Urinary bladder (tissue), 4 donors: ENCODE data around the gene WRAP73. TPM values are rescaled to one million over a fixed set of nuclear protein-coding genes. Genes with fewer than 3 reads are reported as not detected.
"Not testable (repeated sequence)": the region's sequence is repeated elsewhere in the genome, so short reads cannot be mapped to it uniquely, and the experiment has no call there.

Experiments
- DNase-seq: peaks from one replicate; pipeline ENCODE4 v3.0.0-alpha.2; 2015; ENCODE audit errors: extremely low spot score
- H3K27ac ChIP-seq: one replicate; pipeline ENCODE4 v1.5.1; 2013; ENCODE audit warnings: low read depth, mild to moderate bottlenecking, moderate library complexity
- H3K36me3 ChIP-seq: one replicate; pipeline ENCODE4 v1.6.1; 2013; ENCODE audit warnings: mild to moderate bottlenecking, moderate library complexity; ENCODE audit not compliant: insufficient read depth
- H3K4me1 ChIP-seq: one replicate; pipeline ENCODE4 v1.6.1; 2013; ENCODE audit warnings: mild to moderate bottlenecking, moderate library complexity; ENCODE audit not compliant: insufficient read depth
- H3K4me3 ChIP-seq: one replicate; pipeline ENCODE4 v1.5.1; 2013; ENCODE audit warnings: low read depth, low read length
- WGBS: extraction: QIAGEN DNeasy Blood & Tissue Kit; methylation state at CpG from one replicate; pipeline ENCODE4 v1.1.7; 2013; 5-methylcytosine and 5-hydroxymethylcytosine counted together
- polyA plus RNA-seq: library from polyadenylated mRNA; stranded (reverse); fragments of 200-250 nt; gene quantifications from one replicate; pipeline ENCODE4 v1.2.3, GENCODE V29; 2013
- total RNA-seq: library from RNA; depleted of rRNA; stranded (reverse); fragments of >200 nt; gene quantifications from one replicate; pipeline ENCODE4 v1.2.3, GENCODE V29; 2014
- donor health status: healthy with polysubstance abuse.
- donor health status: healthy.

The WRAP73 gene
- total and polyA plus RNA-seq, 2 donors = 8.1 to 21.2 TPM

DNA sequence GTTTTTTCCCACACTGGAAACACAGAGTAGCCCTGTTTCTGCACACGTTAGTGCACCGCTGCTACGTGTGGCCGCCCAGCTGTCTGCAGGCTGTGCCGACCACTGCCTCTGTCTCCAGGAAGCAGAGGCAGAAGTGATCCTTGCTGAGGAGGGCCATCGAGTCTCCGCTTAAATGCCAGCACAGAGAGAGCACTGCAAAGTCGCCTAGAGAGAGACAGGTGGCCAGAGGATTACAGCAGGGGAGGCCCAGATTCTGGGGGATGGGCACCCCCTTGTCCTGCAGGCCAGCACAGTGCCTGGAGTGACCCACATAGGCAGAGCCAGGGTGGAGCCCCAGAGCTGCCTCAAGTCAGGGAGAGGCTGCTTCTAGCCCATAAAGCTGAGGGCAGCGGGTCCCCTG, 19.0 kb downstream of the WRAP73 start:
- Histone ChIP-seq H3K27ac (no peak overlapping the region), H3K4me3 (no peak overlapping the region), H3K36me3 (peaks cover 2% of the 10 kb centered on the region), H3K4me1 (no peaks in the 10 kb centered on the region)
- no peak for DNase-seq
- 83% methylated on average over 9 of the region's 9 CpGs for WGBS

DNA sequence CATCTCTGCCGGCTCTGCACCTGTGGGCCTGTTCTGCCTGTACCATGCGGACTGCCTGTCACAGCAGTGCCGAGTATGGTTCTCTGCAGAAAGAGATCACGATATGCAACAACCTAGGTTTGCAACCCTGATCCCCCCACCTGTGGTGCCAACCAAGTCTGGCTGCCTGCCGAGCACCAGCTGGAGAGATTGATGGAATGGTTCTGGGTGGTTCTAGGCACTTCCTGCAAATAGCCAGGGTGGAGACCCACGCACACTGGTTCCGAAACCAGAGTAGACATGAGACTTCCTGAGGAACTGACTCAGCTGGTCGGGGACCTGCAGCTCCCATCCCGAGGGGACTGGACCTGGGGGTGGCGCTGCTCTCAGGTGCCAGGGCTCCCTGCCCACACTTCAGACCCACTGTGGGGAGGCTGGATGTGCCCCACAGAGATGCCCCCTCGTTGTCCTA, 19.7 kb downstream of the WRAP73 start:
- Histone ChIP-seq H3K4me1 (no peaks in the 10 kb centered on the region), H3K36me3 (peaks cover 2% of the 10 kb centered on the region), H3K27ac (no peak overlapping the region), H3K4me3 (no peak overlapping the region)
- DNase-seq = no peak
- 76% methylated on average over 11 of the region's 11 CpGs for WGBS

DNA sequence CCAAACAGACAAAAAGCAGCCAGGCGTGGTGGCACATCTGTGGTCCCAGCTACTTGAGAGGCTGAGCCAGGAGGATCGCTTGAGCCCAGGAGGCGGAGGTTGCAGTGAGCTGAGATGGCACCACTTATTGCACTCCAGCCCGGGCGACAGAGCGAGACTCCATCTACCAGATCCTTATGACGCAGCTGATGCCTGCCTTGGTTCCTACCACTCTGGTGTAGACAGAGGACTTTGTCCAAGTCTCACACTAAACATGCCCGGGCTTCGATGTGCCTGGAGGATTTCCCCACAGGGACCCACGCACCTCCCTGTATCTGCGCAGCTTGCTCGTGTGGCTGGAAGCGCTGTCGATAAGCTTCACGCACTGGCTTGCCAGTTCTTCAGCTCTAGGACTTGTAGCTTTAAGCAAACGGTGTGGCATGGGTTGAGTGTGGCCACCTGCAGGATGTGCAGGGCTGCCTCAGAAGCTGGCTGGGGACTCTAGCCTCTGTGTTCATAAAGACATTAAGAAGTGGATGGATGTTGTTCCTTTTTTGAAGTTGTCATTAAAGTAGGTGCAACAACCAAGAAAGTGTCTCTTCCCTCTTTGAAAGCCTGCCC, 20.2 kb downstream of the WRAP73 start:
- H3K4me3 ChIP-seq = no peak overlapping the region
- no peaks in the 10 kb centered on the region for H3K4me1 ChIP-seq
- 91% methylated on average over 16 of the region's 16 CpGs for WGBS
- no peak overlapping the region for H3K27ac ChIP-seq
- H3K36me3 ChIP-seq = peaks cover 2% of the 10 kb centered on the region
- no peak for DNase-seq

GRCh38 chr1:3628445-3628844, 21.5 kb downstream of the WRAP73 start:
- DNase-seq = no peak
- H3K36me3 ChIP-seq = peaks cover 2% of the 10 kb centered on the region
- no peak overlapping the region for H3K4me3 ChIP-seq
- H3K27ac ChIP-seq = no peak overlapping the region
- WGBS = 81% methylated on average over 10 of the region's 10 CpGs
- H3K4me1 ChIP-seq = no peaks in the 10 kb centered on the region

- H3K36me3 ChIP-seq = peaks cover 2% of the 10 kb centered on the region
- H3K4me3 ChIP-seq = no peak overlapping the region
- DNase-seq = no peak
- no peaks in the 10 kb centered on the region for H3K4me1 ChIP-seq
- no peak overlapping the region for H3K27ac ChIP-seq
- 93% methylated on average over 26 of the region's 26 CpGs for WGBS
Observed at GRCh38 chr1:3627515-3628253, 22.2 kb downstream of the WRAP73 start.

- Histone ChIP-seq H3K27ac (no peak overlapping the region), H3K4me1 (no peaks in the 10 kb centered on the region), H3K36me3 (peaks cover 2% of the 10 kb centered on the region), H3K4me3 (no peak overlapping the region)
- no peak for DNase-seq
- WGBS = 83% methylated on average over 4 of the region's 4 CpGs
Observed at GRCh38 chr1:3626025-3626424, 23.9 kb downstream of the WRAP73 start.

- no peaks in the 10 kb centered on the region for H3K4me1 ChIP-seq
- 2% methylated on average over 71 of the region's 71 CpGs for WGBS
- peak overlapping the region; percentile 94 for H3K4me3 ChIP-seq
- peak overlapping the region; percentile 65 for H3K27ac ChIP-seq
- peaks cover 2% of the 10 kb centered on the region for H3K36me3 ChIP-seq
- no peak for DNase-seq
Observed at GRCh38 chr1:3625151-3625907, 24.6 kb downstream of the WRAP73 start.

DNA sequence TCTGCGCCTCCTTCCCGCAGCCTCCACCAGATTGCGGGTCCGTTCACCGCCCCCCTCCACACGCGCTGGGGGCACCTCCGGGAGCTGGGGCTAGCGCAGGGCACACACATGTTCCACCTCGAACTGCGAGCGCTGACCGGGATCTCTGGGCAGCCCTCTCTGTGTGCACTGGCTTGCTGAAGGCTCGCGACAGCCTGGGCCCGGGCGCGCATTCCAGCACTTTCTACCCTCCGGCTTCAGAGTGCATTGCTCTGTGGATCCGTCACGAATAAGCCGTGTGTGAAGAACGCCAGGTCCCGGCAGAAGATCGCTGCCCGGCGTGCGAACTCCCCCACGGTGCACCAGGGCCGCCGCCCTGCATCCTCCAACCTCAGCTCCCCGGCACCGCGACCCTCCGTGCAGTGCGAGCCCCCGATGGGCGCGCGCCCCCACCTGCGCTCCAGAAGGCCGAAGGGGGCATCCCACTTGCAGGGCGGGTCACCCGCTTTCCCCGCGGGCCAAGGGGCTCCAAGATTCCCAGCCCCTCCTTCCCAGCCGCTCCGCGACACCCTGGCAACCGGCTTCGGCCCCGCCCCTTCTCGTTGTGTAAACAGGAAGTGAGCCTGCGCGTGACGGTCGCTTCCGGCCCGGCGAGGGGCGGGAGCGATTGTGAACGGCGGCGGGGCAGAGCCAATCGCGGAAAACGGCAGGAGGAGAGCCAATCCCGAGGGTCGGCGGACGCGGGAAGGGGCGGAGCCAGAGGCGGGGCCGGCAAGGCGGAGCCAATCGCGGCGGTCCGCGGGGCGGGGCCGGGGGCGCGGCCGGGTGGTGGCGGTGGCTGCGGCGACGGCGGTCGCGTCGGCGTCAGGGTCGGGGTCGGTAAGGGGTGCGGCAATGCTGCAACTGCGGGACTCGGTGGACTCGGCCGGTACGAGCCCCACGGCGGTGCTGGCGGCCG, 25.4 kb downstream of the WRAP73 start, which contains the start of gene TPRG1L:
Gene TPRG1L (plus strand): TSS at position 816 of the 937 bp plus-strand sequence. CDS start 58 bp downstream, at position 874.
- Histone ChIP-seq H3K4me1 (no peaks in the 10 kb centered on the region), H3K4me3 (peak within 1 kb of the TSS; percentile 94), H3K27ac (peak within 1 kb of the TSS; percentile 65), H3K36me3 (peaks cover 2% of the 10 kb centered on the region)
- peak; percentile 92 for DNase-seq
- WGBS = under 1% methylated on average over 108 of the region's 108 CpGs

- no peaks in the 10 kb centered on the region for H3K4me1 ChIP-seq
- DNase-seq = no peak
- peak overlapping the region; percentile 77 for H3K4me3 ChIP-seq
- H3K36me3 ChIP-seq = peaks cover 2% of the 10 kb centered on the region
- no peak overlapping the region for H3K27ac ChIP-seq
- WGBS = 32% methylated on average over 23 of the region's 23 CpGs
Observed at GRCh38 chr1:3623441-3624199, 26.3 kb downstream of the WRAP73 start.

DNA sequence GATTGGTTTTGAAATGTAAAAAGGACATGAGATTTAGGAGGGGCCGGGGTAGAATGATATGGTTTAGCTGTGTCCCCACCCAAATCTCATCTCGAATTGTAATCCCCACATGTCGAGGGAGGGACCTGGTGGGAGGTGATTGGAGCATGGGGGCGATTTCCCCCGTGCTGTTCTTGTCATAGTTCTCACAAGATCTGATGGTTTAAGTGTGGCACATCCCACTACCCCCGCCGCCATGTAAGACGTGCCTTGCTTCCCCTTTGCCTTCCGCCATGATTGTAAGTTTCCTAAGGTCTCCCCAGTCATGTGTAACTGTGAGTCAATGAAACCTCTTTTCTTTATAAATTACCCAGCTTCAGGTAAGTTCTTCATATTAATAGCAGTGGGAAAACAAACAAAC, 27.8 kb downstream of the WRAP73 start:
- H3K27ac ChIP-seq, DNase-seq, H3K36me3 ChIP-seq, H3K4me3 ChIP-seq, H3K4me1 ChIP-seq: not testable (repeated sequence)
- 83% methylated on average over 9 of the region's 9 CpGs for WGBS

DNA sequence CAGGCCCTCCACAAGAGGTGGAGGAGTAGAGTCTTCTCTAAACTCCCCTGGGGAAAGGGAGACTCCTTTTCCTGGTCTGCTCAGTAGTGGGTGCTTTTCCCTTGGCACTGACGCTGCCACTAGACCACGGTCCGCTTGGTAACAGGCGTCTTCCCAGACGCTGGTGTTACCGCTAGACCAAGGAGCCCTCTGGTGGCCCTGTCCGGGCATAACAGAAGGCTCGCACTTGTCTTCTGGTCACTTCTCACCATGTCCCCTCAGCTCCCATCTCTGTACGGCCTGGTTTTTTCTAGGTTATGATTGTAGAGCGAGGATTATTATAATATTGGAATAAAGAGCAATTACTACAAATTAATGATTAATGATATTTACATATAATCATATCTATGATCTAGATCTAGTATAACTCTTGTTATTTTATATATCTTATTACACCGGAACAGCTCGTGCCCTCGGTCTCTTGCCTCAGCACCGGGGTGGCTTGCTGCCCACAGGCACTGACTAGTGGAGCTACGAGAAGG, 28.7 kb downstream of the WRAP73 start:
- not testable (repeated sequence) for DNase-seq, H3K4me3 ChIP-seq, H3K27ac ChIP-seq, H3K36me3 ChIP-seq, H3K4me1 ChIP-seq
- WGBS = 24% methylated on average over 15 of the region's 15 CpGs

- Histone ChIP-seq H3K36me3 (no peaks in the 10 kb centered on the region), H3K4me1 (no peaks in the 10 kb centered on the region), H3K4me3 (no peak overlapping the region), H3K27ac (no peak overlapping the region)
- DNase-seq = no peak
- WGBS = 90% methylated on average over 12 of the region's 12 CpGs
Observed at GRCh38 chr1:3620708-3621107, 29.2 kb downstream of the WRAP73 start.
